HAP-1 (cell line): ENCODE data around the gene SNRK.

Source experiments
- DNase-seq, 2 experiments: peaks; one replicate each; pipeline ENCODE4 v3.0.0-alpha.2; 2016 to 2020; ENCODE audit warnings: low spot score in 2 of 2
- H3K27me3 ChIP-seq: fragments of 250-450 bp; sonication (Bioruptor Pico); 2 replicates; pipeline ENCODE4 v1.5.1; 2020; ENCODE audit warnings: low read depth, mild to moderate bottlenecking, moderate library complexity
- H3K36me3 ChIP-seq: fragments of 250-450 bp; sonication (Bioruptor Pico); replicated peaks from 2 replicates; pipeline ENCODE4 v1.5.1; 2020; ENCODE audit warnings: mild to moderate bottlenecking
- H3K4me1 ChIP-seq: fragments of 250-450 bp; sonication (Bioruptor Pico); 2 replicates; pipeline ENCODE4 v1.5.1; 2020; ENCODE audit warnings: mild to moderate bottlenecking
- H3K4me3 ChIP-seq: fragments of 250-450 bp; sonication (Bioruptor Pico); 2 replicates; pipeline ENCODE4 v1.5.1; 2020; ENCODE audit warnings: mild to moderate bottlenecking, moderate library complexity
- H3K9me3 ChIP-seq: fragments of 250-450 bp; sonication (Bioruptor Pico); 2 replicates; pipeline ENCODE4 v1.5.1; 2020; ENCODE audit warnings: mild to moderate bottlenecking, moderate library complexity
- in situ Hi-C: fragments of 300-500 bp; cut with MboI; formaldehyde crosslinking; loops from 3 replicates; pipeline ENCODE4 v1.14.3; 2020; ENCODE audit warnings: low sequenced_read_pairs, inconsistent platforms, mixed read lengths

Gene SNRK

GRCh38 chr3:43255662-43256061 is 30.7 kb upstream of the SNRK start:
- no peaks in the 10 kb centered on the region for H3K36me3 ChIP-seq
- H3K4me1 ChIP-seq = no peaks in the 10 kb centered on the region
- DNase-seq = no peak
- no peak overlapping the region for H3K4me3 ChIP-seq
- in situ Hi-C loops = no loop called here
- no peaks in the 10 kb centered on the region for H3K27me3 ChIP-seq
- no peaks in the 10 kb centered on the region for H3K9me3 ChIP-seq

GRCh38 chr3:43256714-43257461 is 29.5 kb upstream of the SNRK start:
- Histone ChIP-seq H3K4me3 (no peak overlapping the region), H3K4me1 (no peaks in the 10 kb centered on the region), H3K27me3 (no peaks in the 10 kb centered on the region), H3K9me3 (no peaks in the 10 kb centered on the region), H3K36me3 (no peaks in the 10 kb centered on the region)
- in situ Hi-C loops = no loop called here
- DNase-seq = no peak

- Histone ChIP-seq H3K4me3 (no peak overlapping the region), H3K4me1 (no peaks in the 10 kb centered on the region), H3K27me3 (no peaks in the 10 kb centered on the region), H3K36me3 (no peaks in the 10 kb centered on the region), H3K9me3 (no peaks in the 10 kb centered on the region)
- in situ Hi-C loops = no loop called here
- DNase-seq = no peak
Observed at GRCh38 chr3:43257850-43258249, 28.5 kb upstream of the SNRK start.

- H3K9me3 ChIP-seq = no peaks in the 10 kb centered on the region
- in situ Hi-C loops = no loop called here
- no peak overlapping the region for H3K4me3 ChIP-seq
- H3K27me3 ChIP-seq = no peaks in the 10 kb centered on the region
- no peaks in the 10 kb centered on the region for H3K36me3 ChIP-seq
- H3K4me1 ChIP-seq = no peaks in the 10 kb centered on the region
- DNase-seq = no peak
Observed at GRCh38 chr3:43259626-43260025, 26.7 kb upstream of the SNRK start.

GRCh38 chr3:43260412-43260811 is 25.9 kb upstream of the SNRK start:
- in situ Hi-C loops = no loop called here

GRCh38 chr3:43262194-43262593 is 24.1 kb upstream of the SNRK start:
- H3K9me3 ChIP-seq = no peaks in the 10 kb centered on the region
- H3K4me3 ChIP-seq = no peak overlapping the region
- no peaks in the 10 kb centered on the region for H3K27me3 ChIP-seq
- no peaks in the 10 kb centered on the region for H3K4me1 ChIP-seq
- in situ Hi-C loops = no loop called here
- no peak for DNase-seq
- H3K36me3 ChIP-seq = no peaks in the 10 kb centered on the region

More at GRCh38 chr3:43260412-43260811, 25.9 kb upstream of the SNRK start:
- no peak for DNase-seq
- no peaks in the 10 kb centered on the region for H3K36me3 ChIP-seq
- no peaks in the 10 kb centered on the region for H3K27me3 ChIP-seq
- H3K4me3 ChIP-seq = no peak overlapping the region
- H3K4me1 ChIP-seq = no peaks in the 10 kb centered on the region
- no peaks in the 10 kb centered on the region for H3K9me3 ChIP-seq

GRCh38 chr3:43266451-43266850 is 19.9 kb upstream of the SNRK start:
- H3K4me1 ChIP-seq = no peaks in the 10 kb centered on the region
- DNase-seq = no peak
- no peaks in the 10 kb centered on the region for H3K27me3 ChIP-seq
- in situ Hi-C loops = no loop called here
- H3K36me3 ChIP-seq = no peaks in the 10 kb centered on the region
- no peak overlapping the region for H3K4me3 ChIP-seq
- no peaks in the 10 kb centered on the region for H3K9me3 ChIP-seq

GRCh38 chr3:43266995-43267394 is 19.3 kb upstream of the SNRK start:
- Histone ChIP-seq H3K4me1 (no peaks in the 10 kb centered on the region), H3K27me3 (no peaks in the 10 kb centered on the region)
- in situ Hi-C loops = no loop called here

GRCh38 chr3:43268636-43269035 is 17.7 kb upstream of the SNRK start:
- H3K4me3 ChIP-seq = no peak overlapping the region
- H3K36me3 ChIP-seq = no peaks in the 10 kb centered on the region
- H3K9me3 ChIP-seq = no peaks in the 10 kb centered on the region
- H3K4me1 ChIP-seq = no peaks in the 10 kb centered on the region
- DNase-seq = no peak
- in situ Hi-C loops = no loop called here
- H3K27me3 ChIP-seq = no peaks in the 10 kb centered on the region

More at GRCh38 chr3:43266995-43267394, 19.3 kb upstream of the SNRK start:
- Histone ChIP-seq H3K4me3 (no peak overlapping the region), H3K36me3 (no peaks in the 10 kb centered on the region), H3K9me3 (no peaks in the 10 kb centered on the region)
- no peak for DNase-seq

- Histone ChIP-seq H3K36me3 (no peaks in the 10 kb centered on the region), H3K9me3 (no peaks in the 10 kb centered on the region), H3K4me3 (no peak overlapping the region), H3K27me3 (no peaks in the 10 kb centered on the region), H3K4me1 (no peaks in the 10 kb centered on the region)
- DNase-seq = no peak
- in situ Hi-C loops = no loop called here
Observed at GRCh38 chr3:43270078-43270477, 16.3 kb upstream of the SNRK start.

GRCh38 chr3:43273416-43273815 is 12.9 kb upstream of the SNRK start:
- no peak for DNase-seq
- Histone ChIP-seq H3K4me3 (no peak overlapping the region), H3K27me3 (no peaks in the 10 kb centered on the region), H3K4me1 (no peaks in the 10 kb centered on the region), H3K36me3 (no peaks in the 10 kb centered on the region), H3K9me3 (no peaks in the 10 kb centered on the region)
- in situ Hi-C loops = no loop called here

GRCh38 chr3:43279082-43279481 is 7.3 kb upstream of the SNRK start:
- H3K9me3 ChIP-seq = no peaks in the 10 kb centered on the region
- H3K4me1 ChIP-seq = no peaks in the 10 kb centered on the region
- no peaks in the 10 kb centered on the region for H3K27me3 ChIP-seq
- no peak overlapping the region for H3K4me3 ChIP-seq
- H3K36me3 ChIP-seq = no peaks in the 10 kb centered on the region
- in situ Hi-C loops = no loop called here
- DNase-seq = no peak

- no peak overlapping the region for H3K4me3 ChIP-seq
- H3K9me3 ChIP-seq = no peaks in the 10 kb centered on the region
- in situ Hi-C loops = no loop called here
- H3K27me3 ChIP-seq = no peaks in the 10 kb centered on the region
- no peaks in the 10 kb centered on the region for H3K4me1 ChIP-seq
- no peaks in the 10 kb centered on the region for H3K36me3 ChIP-seq
- DNase-seq = no peak
Observed at GRCh38 chr3:43279532-43279931, 6.8 kb upstream of the SNRK start.

- H3K9me3 ChIP-seq = no peaks in the 10 kb centered on the region
- in situ Hi-C loops = no loop called here
- peaks cover 3% of the 10 kb centered on the region for H3K4me1 ChIP-seq
- no peak overlapping the region for H3K4me3 ChIP-seq
- DNase-seq = no peak
- H3K27me3 ChIP-seq = no peaks in the 10 kb centered on the region
- no peaks in the 10 kb centered on the region for H3K36me3 ChIP-seq
Observed at GRCh38 chr3:43281020-43281419, 5.3 kb upstream of the SNRK start.

GRCh38 chr3:43284171-43284570 is 2.2 kb upstream of the SNRK start:
- no peak overlapping the region for H3K4me3 ChIP-seq
- DNase-seq = no peak
- in situ Hi-C loops = no loop called here
- no peaks in the 10 kb centered on the region for H3K9me3 ChIP-seq
- H3K27me3 ChIP-seq = no peaks in the 10 kb centered on the region
- no peaks in the 10 kb centered on the region for H3K36me3 ChIP-seq
- peaks cover 17% of the 10 kb centered on the region for H3K4me1 ChIP-seq
